AML-193 (cell line): ENCODE measurements around the gene HLA-E.
"Not testable (repeated sequence)": the region's sequence is repeated elsewhere in the genome, so short reads cannot be mapped to it uniquely, and the experiment has no call there.

Source experiments
- DNase-seq, 2 experiments: peaks; one replicate each; lab custom pipeline; 2025; lab: John Stamatoyannopoulos, UW

HLA-E gene

DNA sequence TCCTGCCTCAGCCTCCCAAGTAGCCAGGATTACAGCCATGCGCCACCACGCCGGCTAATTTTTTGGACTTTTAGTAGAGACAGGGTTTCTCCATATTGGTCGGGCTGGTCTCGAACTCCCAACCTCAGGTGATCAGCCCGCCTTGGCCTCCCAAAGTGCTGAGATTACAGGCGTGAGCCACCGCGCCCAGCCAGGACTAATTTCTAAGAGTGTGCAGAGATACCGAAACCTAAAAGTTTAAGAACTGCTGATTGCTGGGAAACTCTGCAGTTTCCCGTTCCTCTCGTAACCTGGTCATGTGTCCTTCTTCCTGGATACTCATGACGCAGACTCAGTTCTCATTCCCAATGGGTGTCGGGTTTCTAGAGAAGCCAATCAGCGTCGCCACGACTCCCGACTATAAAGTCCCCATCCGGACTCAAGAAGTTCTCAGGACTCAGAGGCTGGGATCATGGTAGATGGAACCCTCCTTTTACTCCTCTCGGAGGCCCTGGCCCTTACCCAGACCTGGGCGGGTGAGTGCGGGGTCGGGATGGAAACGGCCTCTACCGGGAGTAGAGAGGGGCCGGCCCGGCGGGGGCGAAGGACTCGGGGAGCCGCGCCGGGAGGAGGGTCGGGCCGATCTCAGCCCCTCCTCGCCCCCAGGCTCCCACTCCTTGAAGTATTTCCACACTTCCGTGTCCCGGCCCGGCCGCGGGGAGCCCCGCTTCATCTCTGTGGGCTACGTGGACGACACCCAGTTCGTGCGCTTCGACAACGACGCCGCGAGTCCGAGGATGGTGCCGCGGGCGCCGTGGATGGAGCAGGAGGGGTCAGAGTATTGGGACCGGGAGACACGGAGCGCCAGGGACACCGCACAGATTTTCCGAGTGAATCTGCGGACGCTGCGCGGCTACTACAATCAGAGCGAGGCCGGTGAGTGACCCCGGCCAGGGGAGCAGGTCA is at the start of gene HLA-E:
TSS of gene HLA-E (plus strand) at position 429 of the 945 bp plus-strand sequence. CDS start at position 452, 23 bp downstream.
- peak; percentile 100 for DNase-seq

DNA sequence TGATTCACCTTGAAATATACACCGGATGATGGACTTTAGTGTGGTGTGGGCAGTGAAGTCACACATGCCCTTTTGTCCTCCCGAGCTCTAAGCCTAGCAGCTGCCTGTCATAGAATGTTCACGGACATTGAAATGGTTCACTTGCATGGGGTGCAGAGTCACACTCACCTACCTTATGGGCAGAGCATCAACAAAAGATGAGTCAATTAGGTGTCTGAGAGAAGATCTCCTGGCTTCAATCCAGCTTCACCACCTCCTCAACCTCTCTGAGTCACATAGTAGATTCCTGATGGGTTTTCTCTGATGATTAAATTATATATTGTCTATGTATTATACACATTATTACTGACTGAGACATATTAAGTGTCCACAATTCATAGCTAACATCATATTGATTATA is 48.1 kb upstream of the HLA-E start:
- DNase-seq = no peak

DNA sequence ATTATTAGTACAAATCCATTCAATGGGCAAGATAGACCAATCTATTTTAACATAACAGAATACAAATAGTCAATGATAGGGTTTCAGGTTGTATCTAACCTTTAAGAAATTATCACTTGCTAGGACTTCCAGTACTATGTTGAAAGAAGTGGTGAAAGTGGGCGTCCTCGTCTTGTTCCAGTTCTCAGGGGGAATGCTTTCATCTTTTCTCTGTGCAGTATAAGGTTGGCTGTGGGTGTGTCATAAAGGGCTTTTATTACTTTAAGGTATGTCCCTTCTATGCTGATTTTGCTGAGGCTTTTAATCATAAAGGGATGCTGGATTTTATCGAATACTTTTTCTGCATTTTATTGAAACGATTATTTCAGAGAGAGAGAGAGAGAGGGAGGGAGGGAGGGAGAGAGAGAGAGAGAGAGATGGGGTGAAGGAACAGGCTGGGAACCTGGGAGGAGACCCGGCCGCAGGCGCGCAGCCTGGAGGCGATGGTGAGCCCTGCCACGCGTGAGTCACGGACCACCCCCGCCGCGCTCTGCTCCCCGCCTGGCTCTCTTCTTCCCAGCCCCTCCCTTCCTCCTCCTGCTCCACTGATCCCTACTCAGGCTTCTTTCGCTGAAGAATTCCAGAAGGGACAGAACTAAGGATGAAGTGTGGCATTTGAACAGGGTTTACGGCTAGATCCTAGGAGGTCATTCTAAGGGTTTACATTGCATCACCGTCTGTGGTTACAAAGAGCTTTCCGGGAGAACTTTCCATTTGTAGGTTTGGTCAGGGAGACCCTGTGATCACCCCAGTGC is 45.5 kb upstream of the HLA-E start:
- no peak for DNase-seq

DNA sequence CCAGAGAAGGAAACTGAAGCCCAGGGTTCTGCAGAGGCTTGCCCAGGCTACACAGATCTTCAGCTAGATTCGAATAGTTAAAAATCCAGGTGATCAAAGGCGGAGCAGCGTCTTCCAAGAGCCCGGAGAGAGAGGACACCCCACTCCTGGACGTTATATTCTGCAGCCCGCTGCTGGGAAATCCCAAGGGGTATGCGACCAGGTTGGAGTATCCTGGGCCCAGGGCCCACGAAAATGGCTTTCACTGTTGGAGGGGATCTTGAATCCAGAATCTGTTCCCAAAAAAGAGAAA is 44.9 kb upstream of the HLA-E start:
- DNase-seq = no peak

DNA sequence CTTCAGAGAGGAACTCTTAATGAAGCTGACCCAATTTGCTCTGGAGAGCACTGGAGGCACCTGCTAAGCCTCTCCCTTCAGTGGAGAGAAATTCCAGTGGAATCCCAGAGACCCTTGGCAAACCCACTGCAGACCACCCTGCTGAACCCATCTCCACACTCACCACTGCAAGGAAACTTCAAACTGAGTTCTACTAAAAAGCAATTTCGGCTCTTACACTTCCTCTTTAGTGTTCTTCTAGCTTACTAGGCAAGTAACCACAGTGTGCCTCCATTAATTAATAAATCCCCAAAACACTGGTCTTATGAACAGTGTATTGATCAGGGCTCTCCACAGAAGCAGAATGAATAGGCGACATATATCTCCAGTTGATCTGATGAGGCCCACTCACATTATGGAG is 43.0 kb upstream of the HLA-E start:
- no peak for DNase-seq

DNA sequence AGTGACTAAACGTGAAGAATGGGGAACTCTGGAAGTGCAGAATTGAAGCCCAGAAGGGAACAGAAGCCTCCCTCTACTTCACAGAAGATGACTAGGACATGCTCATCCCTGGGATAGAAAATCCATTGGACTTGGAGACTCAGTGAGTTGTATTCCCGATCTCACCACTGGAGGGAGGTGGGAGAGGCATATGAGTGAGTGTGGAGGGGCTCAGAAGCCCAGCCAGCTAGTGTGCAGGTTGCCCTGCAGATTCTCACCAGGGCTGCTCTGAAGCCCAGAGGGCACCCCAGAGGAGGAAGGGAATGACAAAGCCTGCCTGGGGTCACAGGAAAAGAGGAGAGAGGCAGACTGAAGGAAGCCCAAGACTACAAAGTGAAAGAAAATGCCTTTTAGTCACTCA is 42.1 kb upstream of the HLA-E start:
- no peak for DNase-seq

DNA sequence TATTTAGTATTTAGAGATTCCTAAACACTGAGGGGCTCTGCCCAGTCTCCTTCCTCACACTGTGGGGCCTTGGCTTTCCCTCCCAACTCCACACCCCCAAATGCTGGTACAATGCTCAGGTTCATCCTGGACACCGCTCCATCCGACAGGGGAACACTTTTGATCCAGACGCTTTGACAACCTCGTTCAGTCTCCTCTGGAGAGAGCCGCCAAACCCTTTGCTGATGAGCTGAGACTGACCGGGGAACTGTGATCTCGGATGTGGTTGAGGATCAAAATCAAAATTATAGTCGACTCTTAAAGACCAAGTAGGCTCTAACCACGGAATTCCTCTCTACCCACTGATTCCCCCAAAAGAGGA is 38.8 kb upstream of the HLA-E start:
- no peak for DNase-seq

DNA sequence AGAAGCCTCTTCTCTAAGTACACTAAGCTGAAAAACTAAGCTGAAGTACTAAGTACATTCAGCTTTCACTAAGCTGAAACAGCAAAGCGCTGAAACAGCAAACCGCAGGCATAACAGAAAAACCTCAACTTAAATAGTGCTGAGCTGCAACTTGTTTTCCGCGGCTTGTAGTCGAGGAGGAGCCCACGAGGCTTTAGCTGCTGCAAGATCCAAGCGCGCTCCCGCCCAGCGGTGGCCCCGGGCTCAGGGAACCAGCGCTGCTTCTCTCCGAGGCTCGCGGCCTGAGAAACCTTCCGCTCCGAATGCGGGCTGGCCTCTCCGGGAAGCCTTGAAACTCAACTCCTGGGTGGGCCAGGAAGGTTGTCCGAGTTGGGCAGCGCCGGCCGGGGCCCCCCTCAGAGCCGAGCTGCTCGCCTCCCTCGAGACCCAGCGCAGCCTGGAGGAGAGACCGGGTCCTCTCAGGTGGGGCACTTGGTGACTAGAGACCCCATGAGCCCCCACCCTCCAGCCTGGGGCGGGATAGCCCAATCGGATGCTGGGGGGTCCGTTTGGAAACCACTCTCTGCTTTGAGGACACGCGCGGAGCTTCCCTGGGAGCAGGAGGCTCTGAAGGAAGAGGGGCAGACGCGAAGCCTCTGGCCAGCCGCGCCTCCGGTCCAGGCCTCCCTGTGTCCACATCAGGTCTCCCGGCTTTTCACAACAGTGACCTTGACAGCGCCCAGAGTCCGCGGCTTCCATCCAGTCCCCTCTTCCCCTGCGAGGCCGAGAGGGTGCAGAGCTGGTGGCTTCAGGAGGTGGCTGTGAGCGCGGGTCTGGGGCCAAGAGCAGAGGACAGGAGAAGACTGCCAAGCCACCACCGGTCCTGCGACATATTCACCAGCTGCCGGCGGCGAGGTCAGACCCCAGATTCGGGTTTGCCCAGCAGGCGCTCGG is 38.1 kb upstream of the HLA-E start:
- peak; percentile 65 to 71 for DNase-seq

DNA sequence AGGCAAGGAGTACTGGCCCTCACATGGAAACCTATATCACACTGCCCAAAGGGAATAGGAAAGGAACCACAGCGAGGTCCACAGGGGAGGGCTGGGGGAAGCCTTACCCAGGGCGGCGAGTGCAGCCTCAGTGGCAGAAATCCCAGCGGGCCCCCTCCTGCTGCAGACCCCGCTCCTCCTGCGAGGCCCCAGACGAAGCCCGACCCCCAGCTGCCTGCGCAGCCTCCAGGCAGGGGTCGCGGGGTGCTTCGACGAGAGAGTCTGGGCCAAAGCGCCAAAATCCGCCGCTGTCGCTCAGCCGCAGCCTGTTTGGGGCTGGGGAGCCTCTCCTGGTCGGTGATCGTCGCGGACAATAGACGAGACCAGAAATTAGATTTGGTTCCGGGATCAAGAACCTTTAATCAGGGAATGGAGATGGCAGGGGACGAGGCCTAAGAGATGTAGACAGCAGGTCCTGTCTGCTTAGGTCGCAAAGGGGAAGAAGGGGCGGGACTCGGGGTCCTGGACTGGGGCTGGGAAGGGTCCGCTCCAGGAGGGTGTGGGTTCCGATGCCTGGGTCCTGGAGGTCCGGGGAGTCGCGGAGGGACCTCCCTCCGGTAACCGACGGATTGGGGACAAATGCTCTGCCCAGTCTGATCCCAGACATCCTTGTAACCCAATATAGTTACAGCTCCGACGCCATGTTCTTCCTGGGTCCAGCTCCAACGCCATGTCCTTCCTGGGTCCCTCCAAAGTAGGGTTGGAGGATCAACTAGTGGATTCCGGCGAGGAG is 36.4 kb upstream of the HLA-E start:
- DNase-seq = no peak

DNA sequence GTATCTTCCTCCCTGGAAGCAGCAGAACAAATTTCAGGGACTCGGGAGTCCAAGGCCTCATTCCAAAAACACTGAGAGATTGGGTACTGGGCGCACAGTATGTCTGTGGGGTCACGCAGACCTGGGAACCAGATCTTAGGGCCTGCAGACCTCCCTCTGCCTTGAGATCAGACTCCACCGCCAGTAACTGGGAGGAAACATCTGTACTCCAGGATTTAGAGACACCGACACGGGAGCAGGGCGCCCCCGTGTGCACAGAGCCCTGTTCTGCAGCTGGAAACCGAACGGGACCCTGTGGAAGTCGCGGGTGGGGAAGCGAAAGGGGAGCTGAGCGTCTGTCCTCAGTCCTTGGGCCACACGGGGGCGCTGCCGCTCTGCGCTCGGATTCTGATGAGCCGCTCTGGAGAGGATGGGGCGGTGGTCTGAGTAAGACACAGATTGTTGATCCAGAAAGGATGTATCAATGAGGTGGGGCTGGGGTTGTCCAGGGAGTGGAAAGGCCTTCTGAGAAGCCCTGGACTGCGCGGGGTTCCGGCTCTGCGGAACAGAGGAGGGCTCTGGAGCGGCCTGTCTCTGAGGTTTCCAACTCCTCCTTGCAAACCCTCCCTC is 35.7 kb upstream of the HLA-E start:
- DNase-seq = peak; percentile 84 to 86

DNA sequence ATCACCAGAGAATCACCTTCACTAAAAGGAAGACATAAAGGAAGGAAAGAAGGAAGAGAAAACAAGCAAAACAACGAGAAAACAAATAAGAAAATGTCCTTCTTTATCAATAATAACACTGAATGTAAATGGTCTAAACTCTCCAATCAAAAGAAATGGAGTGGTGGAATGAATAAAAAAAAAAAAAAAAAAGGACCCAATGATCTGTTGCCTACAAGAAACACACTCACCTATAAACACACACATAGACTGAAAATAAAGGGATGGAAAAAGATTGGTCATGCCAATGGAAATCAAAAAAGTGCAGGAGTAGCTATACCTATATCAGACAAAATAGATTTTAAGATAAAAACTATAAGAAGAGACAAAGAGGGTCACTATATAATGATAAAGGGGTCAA is 30.2 kb upstream of the HLA-E start:
- no peak for DNase-seq

DNA sequence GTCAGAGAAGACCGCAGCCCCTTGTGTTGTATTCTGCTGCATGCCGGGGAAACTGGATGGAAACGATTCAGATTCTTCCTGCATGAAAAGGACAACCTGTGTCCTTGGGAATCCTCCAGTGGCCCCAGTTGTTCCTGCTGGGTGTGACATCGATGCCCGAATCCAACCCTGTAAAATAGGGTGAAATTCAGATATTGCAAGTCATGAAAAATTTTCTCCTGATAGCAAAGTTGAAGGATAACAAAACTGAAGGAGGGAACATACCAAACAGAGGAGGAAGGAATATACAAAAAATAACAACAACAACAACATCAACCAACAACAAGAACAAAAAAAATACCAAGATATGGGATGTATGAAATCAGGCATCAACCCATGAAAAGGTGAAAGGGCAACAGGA is 28.3 kb upstream of the HLA-E start:
- no peak for DNase-seq

DNA sequence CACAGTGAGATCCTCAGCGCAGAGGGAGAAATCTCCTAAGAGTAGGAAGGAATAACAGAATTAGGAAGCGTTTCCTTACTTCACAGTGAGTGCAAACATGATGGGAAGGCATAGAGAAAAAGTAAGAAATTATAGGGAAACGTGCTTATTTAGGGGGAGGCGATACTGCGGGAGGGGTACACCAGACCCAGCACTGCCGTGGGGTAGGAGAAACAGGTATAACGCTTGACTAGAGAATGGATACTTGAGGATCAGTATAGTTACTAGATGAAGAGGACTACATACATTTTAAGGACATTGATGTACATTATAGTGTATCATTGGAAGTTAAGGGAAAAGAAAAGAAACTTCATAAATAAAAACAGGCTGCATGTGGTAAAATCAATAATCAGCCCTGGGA is 26.8 kb upstream of the HLA-E start:
- no peak for DNase-seq

DNA sequence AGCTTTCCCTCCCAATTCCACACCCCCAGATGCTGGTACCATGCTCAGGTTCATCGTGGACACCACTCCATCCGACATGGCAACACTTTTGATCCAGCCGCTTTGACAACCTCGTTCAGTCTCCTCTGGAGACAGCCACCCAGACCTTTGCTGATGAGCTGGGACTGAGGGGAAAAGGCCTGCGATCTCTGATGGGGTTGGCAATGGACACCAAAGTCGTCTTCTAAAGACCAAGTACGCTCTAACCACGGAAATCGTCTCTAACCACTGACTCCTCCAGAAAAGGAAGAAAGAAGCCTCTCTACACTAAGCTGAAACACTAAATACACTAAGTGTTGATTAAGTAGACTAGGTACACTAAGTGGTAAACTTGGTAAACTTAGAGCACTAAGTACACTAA is 26.1 kb upstream of the HLA-E start:
- no peak for DNase-seq

DNA sequence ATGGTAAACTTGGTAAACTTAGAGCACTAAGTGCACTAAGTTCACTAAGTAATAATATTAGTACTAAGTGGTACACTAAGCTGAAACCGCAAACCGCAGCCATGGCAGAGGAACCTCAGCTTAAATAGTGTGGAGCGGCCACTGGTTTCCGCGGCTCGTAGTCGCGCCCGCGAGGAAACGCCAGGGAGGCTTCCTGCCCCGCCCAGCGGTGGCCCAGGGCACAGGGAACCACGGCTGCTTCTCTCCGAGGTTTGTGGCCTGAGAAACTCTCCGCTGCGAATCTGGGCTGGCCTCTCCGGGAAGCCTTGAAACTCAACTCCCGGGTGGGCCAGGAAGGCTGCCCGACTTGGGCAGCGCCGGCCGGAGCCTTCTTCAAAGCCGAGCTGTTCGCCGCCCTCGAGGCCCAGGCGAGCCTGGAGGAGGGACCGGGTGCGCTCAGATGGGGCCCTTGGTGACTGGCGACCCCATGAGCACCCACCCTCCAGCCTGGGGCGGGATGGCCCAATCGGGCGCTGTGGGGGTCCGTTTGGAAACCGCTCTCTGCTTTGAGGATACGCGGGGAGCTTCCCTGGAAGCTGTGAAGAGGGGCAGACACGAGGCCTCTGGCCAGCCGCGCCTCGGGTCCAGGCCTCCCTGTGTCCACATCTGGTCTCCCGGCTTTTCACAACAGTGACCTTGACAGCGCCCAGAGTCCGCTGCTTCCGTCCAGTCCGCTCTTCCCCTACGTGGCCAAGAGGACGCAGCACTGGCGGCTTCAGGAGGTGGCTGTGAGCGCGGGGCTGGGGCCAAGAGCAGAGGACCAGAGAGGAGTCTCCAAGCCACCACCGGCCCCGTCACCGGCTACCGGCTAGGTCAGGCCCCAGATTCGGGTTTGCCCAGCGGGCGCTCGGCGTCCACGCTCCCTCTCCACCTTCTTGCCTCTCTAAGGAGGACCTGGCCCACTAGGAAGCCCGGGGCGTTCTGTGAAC is 25.4 kb upstream of the HLA-E start:
- peak; percentile 89 to 93 for DNase-seq

DNA sequence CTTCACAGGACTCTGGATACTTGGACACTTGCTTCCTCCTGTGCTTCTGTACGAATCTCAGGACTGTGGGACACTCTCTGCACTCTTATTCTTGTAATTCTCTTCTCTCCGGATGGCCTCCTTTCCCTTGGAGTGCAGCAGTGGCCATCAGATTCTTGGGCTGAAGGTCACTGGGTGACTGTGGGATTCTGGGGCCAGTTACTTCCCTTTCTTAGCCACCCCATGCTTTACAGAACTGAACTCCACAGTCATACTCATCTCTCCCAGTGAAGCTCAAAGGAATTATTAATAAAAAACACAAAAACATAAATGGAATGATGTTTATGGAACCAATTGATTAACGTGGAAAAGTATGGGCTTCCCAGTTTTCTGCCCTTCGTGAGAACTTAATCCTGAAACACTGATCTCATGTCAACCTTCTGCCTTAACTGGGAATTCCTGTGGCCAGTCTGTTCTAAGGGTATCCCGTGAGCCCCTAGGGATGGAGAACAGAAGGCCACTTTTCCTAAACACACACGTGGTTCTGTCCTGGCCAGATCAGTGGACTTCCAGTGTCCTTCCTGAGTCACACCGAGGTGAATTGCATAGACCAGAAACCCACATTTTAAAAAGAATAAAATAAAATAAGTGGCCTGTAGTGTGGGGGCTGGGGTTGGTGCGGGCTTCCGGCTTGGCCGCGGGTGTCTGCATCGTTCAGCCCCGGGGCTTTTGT is 23.6 kb upstream of the HLA-E start:
- DNase-seq = no peak

DNA sequence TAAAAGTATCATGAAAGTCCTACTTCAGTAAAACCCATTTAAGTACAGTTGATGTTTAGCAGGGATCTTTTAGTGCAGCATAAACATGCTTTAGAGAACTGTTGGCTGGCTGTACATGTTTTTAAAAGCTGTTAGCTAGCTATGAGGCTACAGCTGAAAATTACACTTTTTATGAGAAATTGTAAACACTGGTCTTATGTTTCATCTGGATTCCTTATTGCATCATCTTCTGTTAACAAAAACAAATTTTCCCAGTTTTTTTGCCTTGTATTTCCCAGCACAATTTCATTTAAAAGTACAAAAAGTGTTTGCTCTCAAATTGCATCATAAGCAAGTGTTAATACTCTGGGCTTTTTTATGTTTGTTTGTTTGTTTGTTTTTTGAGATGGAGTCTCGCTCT is 18.3 kb upstream of the HLA-E start:
- no peak for DNase-seq

DNA sequence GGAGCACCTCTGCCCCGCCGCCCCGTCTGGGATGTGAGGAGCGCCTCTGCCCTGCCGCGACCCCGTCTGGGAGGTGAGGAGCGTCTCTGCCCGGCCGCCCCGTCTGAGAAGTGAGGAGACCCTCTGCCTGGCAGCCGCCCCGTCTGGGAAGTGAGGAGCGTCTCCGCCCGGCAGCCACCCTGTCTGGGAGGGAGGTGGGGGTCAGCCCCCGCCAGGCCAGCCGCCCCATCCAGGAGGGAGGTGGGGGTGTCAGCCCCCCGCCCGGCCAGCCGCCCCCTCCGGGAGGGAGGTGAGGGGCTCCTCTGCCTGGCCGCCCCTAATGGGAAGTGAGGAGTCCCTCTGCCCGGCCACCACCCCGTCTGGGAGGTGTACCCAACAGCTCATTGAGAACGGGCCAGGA is 14.2 kb upstream of the HLA-E start:
- not testable (repeated sequence) for DNase-seq

DNA sequence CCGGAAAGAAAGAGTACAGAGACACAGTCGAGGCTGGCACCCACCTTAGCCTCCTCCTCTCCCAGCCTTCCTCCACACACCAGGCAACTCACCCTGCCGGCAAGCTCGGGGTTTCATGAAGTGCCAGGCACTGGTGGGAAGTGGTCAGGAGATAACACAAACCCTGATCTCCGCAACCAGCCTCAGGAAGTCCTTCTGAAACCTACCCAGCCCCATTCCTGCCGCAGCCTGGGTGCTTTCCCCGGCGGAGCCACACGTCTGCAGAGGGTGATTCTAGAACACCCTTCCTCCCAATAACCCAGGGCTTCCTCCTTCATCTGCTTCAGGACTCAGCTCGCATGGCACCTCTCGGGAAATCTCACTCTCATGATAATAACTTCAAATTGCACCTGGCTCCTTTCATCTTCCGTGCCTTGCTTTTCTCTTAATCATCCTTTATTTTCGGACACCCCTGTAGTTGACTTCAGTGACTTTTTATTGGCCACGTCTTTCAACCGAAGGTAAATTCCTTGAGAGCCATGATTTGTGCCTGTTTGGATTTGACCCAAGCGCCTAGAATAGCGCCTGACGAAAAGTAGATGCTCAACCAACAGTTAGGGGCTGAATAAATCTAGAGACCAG is 8.7 kb upstream of the HLA-E start:
- peak; percentile 50 to 66 for DNase-seq
